HepG2 (cell line): ENCODE data around the gene MYADML2. TPM values are rescaled to one million over a fixed set of nuclear protein-coding genes. Genes with fewer than 3 reads are reported as not detected.

Source experiments
- CBX2 ChIP-seq, 2 experiments: fragments of 200-600 bp in 1 of 2; sonication (generic); formaldehyde crosslinking in 1 of 2; IDR thresholded peaks; 2 replicates each; pipeline versions ENCODE4 v1.7.0 to v1.8.1; 2018 to 2022; ENCODE audit warnings: low read depth in 2 of 2, low read length in 1 of 2, mild to moderate bottlenecking in 1 of 2, missing genetic modification reagents in 1 of 2
- DPF2 ChIP-seq: sonication (generic); formaldehyde crosslinking; IDR thresholded peaks from 2 replicates; pipeline ENCODE4 v1.4.0; 2020; ENCODE audit warnings: mild to moderate bottlenecking, low read depth, missing genetic modification reagents, borderline replicate concordance
- ERF ChIP-seq: IDR thresholded peaks from 2 replicates; pipeline ENCODE4 v1.6.1; 2018; ENCODE audit warnings: missing biosample characterization, missing genetic modification reagents
- HNRNPLL ChIP-seq: fragments of 200-400 bp; formaldehyde crosslinking; IDR thresholded peaks from 2 replicates; pipeline ENCODE4 v1.6.1; 2017; ENCODE audit warnings: mild to moderate bottlenecking, low read depth, low read length; ENCODE audit not compliant: poor library complexity, severe bottlenecking
- KDM2A ChIP-seq: sonication (generic); formaldehyde crosslinking; IDR thresholded peaks from 2 replicates; pipeline ENCODE4 v1.4.0; 2020; ENCODE audit warnings: low read depth, missing genetic modification reagents, borderline replicate concordance
- KMT2B ChIP-seq: IDR thresholded peaks from 2 replicates; pipeline ENCODE4 v1.6.1; 2016; ENCODE audit warnings: missing genetic modification reagents, missing compliant biosample characterization
- MAFG ChIP-seq: sonication (generic); formaldehyde crosslinking; IDR thresholded peaks from 2 replicates; pipeline ENCODE4 v1.5.1; 2020; ENCODE audit warnings: mild to moderate bottlenecking, missing genetic modification reagents
- NFRKB ChIP-seq: fragments of 450-650 bp; IDR thresholded peaks from 2 replicates; pipeline ENCODE4 v1.6.1; 2017
- RAD21 ChIP-seq: fragments of 450-650 bp; formaldehyde crosslinking; IDR thresholded peaks from 2 replicates; pipeline ENCODE4 v1.5.0; 2020; ENCODE audit warnings: mild to moderate bottlenecking
- RELA ChIP-seq: sonication (generic); formaldehyde crosslinking; IDR thresholded peaks from 2 replicates; pipeline ENCODE4 v1.4.0; 2020; ENCODE audit warnings: missing genetic modification reagents
- RXRA ChIP-seq: sonication (generic); formaldehyde crosslinking; IDR thresholded peaks from 2 replicates; pipeline ENCODE4 v1.5.1; 2020; ENCODE audit warnings: missing genetic modification reagents
- TAF1 ChIP-seq: sonication (generic); formaldehyde crosslinking; IDR thresholded peaks from 2 replicates; pipeline ENCODE4 v1.4.0; 2020; ENCODE audit warnings: missing genetic modification reagents
- TCF7 ChIP-seq: sonication (generic); IDR thresholded peaks from 2 replicates; pipeline ENCODE4 v1.6.1; 2016; ENCODE audit warnings: antibody characterized with exemption, low read depth
- TMF1 ChIP-seq: sonication (generic); formaldehyde crosslinking; IDR thresholded peaks from 2 replicates; pipeline ENCODE4 v1.8.1; 2022; ENCODE audit warnings: low read depth, missing genetic modification reagents
- YEATS2 ChIP-seq: sonication (generic); formaldehyde crosslinking; IDR thresholded peaks from 2 replicates; pipeline ENCODE4 v1.4.0; 2020; ENCODE audit warnings: missing genetic modification reagents, borderline replicate concordance
- YY1 ChIP-seq: IDR thresholded peaks from 2 replicates; pipeline ENCODE4 v1.6.1; 2011; ENCODE audit warnings: low read length, low read depth, moderate library complexity, mild to moderate bottlenecking; ENCODE audit not compliant: insufficient read depth, insufficient replicate concordance
- ZBTB3 ChIP-seq: sonication (generic); formaldehyde crosslinking; IDR thresholded peaks from 2 replicates; pipeline ENCODE4 v1.4.0; 2020; ENCODE audit warnings: low read depth, mild to moderate bottlenecking, moderate library complexity, missing genetic modification reagents, borderline replicate concordance
- ZFX ChIP-seq: sonication (generic); formaldehyde crosslinking; IDR thresholded peaks from 2 replicates; pipeline ENCODE4 v1.4.0; 2020; ENCODE audit warnings: mild to moderate bottlenecking, low read depth, missing genetic modification reagents, moderate library complexity
- ZNF136 ChIP-seq: sonication (generic); formaldehyde crosslinking; IDR thresholded peaks from 2 replicates; pipeline ENCODE4 v1.8.1; 2022; ENCODE audit warnings: low read depth, mild to moderate bottlenecking, moderate library complexity, missing genetic modification reagents
- ZNF138 ChIP-seq: sonication (generic); formaldehyde crosslinking; IDR thresholded peaks from 2 replicates; pipeline ENCODE4 v1.5.0; 2020; ENCODE audit warnings: mild to moderate bottlenecking, low read depth, missing genetic modification reagents
- ZNF180 ChIP-seq: sonication (generic); formaldehyde crosslinking; IDR thresholded peaks from 2 replicates; pipeline ENCODE4 v1.4.0; 2020; ENCODE audit warnings: low read depth, missing genetic modification reagents, borderline replicate concordance
- ZNF224 ChIP-seq: sonication (generic); formaldehyde crosslinking; IDR thresholded peaks from 2 replicates; pipeline ENCODE4 v1.5.0; 2020; ENCODE audit warnings: mild to moderate bottlenecking, missing genetic modification reagents
- ZNF44 ChIP-seq: sonication (generic); formaldehyde crosslinking; IDR thresholded peaks from 2 replicates; pipeline ENCODE4 v1.5.1; 2020; ENCODE audit warnings: mild to moderate bottlenecking, missing genetic modification reagents
- ZNF761 ChIP-seq: sonication (generic); formaldehyde crosslinking; conservative IDR thresholded peaks from 2 replicates; pipeline ENCODE4 v1.4.0; 2020; ENCODE audit warnings: mild to moderate bottlenecking, missing genetic modification reagents
- ZNF781 ChIP-seq: sonication (generic); formaldehyde crosslinking; IDR thresholded peaks from 2 replicates; pipeline ENCODE4 v1.5.1; 2020; ENCODE audit warnings: borderline replicate concordance, mild to moderate bottlenecking, missing genetic modification reagents; ENCODE audit errors: not compliant biosample characterization
- ZNF792 ChIP-seq: IDR thresholded peaks from 2 replicates; pipeline ENCODE4 v1.6.1; 2016
- polyA plus RNA-seq, 8 experiments: library from polyadenylated mRNA; depleted of rRNA in 3 of 8; stranded (reverse) in 7 of 8; unstranded in 1 of 8; fragments of >200 nt; fragmentation: Illumina TruSeq in 4 of 8; extraction: Trizol in 4 of 8; gene quantifications; 2 replicates each; pipeline versions ENCODE4 v1.2.1 to v1.2.3, GENCODE V29; 2011 to 2016; ENCODE audit warnings: low read depth in 4 of 8, missing spikeins in 1 of 8, mixed read lengths in 1 of 8; ENCODE audit not compliant: insufficient read depth in 1 of 8
- total RNA-seq, 5 experiments: library from RNA; depleted of rRNA; stranded (reverse); fragments of >200 nt; fragmentation: Illumina TruSeq; extraction: Trizol; gene quantifications; 2 replicates each; pipeline ENCODE4 v1.2.3, GENCODE V29; 2016; ENCODE audit warnings: low read depth in 1 of 5
- TF ChIP-seq, protein P1 (sequence below): IDR thresholded peaks from 2 replicates; pipeline ENCODE4 v1.6.1; 2016; ENCODE audit warnings: low read depth, control low read depth

MYADML2 gene
- total and polyA plus RNA-seq, 2 of the 13 experiments (the other 11 are each of a cell fraction or from before 2014, with no cell fraction given), result not detected

DNA sequence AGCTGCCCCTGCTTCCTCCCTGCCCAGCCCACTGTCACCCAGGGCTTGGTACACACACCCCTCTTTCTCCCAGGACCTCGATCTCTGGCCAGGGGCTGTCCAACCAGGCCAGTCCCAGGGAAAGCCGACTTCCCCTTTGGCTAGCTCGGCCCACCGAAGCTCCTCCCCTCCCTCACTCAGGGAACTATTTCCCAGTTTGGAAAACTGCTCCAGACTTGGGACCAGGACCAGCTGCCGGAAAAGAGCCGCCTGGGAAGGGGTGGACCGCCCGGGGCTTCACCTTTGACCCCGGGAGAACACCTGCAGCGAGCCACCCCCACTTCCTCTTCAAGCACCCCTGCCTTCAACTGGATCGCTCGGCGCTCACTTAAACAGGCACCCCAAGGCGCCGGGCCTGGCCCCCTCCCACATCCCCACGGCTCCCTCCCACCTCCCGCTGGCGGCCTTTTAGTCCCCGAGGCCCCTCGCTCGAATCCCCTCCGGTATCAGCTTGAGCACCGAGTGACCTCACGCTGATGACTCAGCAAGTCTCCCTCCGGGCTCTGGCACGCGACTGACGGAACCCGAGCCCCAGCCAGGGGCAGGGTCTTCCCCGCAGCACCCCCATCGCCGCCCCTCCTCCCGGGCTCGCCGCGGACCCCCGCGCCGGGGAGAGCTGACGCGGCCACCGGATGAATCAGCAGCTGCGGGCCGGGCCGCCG, 20.4 kb downstream of the MYADML2 start (continued):
- TF ChIP-seq ZNF781 (CRISPR knock-in tag) (peak; percentile 25), ZNF138 (CRISPR knock-in tag) (0 out of 2 replicates have a peak, but pooled peaks have one; percentile 33), TMF1 (CRISPR knock-in tag) (no peak), KMT2B (CRISPR knock-in tag) (no peak), ZNF44 (peak; percentile 75; the same call in 1 of the 2 replicates), KDM2A (no peak; the same call in 1 of the 2 replicates), TAF1 (CRISPR knock-in tag) (peak; percentile 49; the same call in 1 of the 2 replicates), ZNF136 (no peak), NFRKB (no peak), DPF2 (no peak), CBX2 (IDR thresholded peaks at IDR 0.05; ENCODE audit: low read depth, low read length) (no peak), CBX2 (CRISPR knock-in tag; IDR thresholded peaks at IDR 0.05; ENCODE audit: low read depth) (no peak), ZNF792 (peak; percentile 24; the same call in 1 of the 2 replicates), RAD21 (no peak; the same call in 1 of the 2 replicates), ZNF761 (CRISPR knock-in tag) (no peak), YEATS2 (peak; percentile 52; the same call in 1 of the 2 replicates), YY1 (no peak), TCF7 (no peak), RELA (CRISPR knock-in tag) (peak; percentile 69; the same call in 1 of the 2 replicates), HNRNPLL (peak; percentile 60), RXRA (CRISPR knock-in tag) (peak; percentile 73), ZNF180 (CRISPR knock-in tag) (no peak), ERF (CRISPR knock-in tag) (peak; percentile 72; the same call in 1 of the 2 replicates), MAFG (CRISPR knock-in tag) (peak; percentile 92), ZNF224 (CRISPR knock-in tag) (no peak), ZFX (peak; percentile 65), ZBTB3 (CRISPR knock-in tag) (no peak)
- TF ChIP-seq, protein P1, sequence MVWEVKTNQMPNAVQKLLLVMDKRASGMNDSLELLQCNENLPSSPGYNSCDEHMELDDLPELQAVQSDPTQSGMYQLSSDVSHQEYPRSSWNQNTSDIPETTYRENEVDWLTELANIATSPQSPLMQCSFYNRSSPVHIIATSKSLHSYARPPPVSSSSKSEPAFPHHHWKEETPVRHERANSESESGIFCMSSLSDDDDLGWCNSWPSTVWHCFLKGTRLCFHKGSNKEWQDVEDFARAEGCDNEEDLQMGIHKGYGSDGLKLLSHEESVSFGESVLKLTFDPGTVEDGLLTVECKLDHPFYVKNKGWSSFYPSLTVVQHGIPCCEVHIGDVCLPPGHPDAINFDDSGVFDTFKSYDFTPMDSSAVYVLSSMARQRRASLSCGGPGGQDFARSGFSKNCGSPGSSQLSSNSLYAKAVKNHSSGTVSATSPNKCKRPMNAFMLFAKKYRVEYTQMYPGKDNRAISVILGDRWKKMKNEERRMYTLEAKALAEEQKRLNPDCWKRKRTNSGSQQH (CRISPR knock-in tag), result no peak
